GM19397 (cell line): Measurements from ENCODE around the gene MPL.

Experiments used
- ATAC-seq: cut with Tn5 transposase; IDR thresholded peaks from one replicate; pipeline ENCODE4 v1.9.1; 2021; ENCODE audit warnings: mild to moderate bottlenecking, moderate library complexity; ENCODE audit not compliant: unreplicated experiment

MPL gene

DNA sequence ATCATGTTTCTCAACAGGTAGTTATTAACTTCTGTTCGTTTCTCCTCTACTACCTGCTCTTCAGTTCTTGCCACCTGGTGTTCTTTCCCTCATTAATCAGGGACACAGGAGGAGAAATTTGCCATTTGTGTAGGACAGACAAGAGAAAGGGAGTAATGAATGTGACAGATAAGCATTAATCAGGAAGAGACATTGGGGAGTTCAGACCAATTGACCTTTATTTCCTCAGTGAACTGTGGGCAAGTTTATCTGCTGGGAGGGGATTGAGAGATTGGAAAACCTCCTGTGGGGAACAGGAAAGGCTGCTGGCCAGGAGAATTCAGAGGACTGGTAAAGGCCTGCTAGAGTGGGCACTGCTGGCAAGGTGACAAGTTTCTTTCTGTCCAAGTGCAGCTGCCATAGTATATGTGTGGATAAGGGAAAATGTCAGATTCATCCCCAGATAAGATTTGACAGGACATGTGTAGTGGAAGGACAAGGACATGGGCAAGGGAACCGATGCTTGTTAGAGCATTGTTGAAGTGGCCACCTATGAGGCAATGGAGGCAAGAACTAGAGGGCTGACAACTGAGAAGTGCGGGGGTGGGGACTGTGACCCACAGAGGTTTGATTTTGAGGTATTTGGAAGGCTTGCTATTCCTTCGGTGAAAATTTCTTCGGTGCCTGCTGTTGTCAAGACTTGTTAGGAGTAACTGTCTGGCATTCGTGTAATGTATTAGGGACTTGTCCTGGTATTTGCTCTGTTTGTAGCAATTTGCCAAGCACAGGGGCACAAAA, 64.7 kb downstream of the MPL start:
- no peak for ATAC-seq
